NOMO-1 treated with DMSO at 0.1 percent for 48 hours (cell line): ENCODE data around the gene FLT3LG.

Experiments used
- DNase-seq: peaks from one replicate; lab custom pipeline; 2025; ENCODE audit not compliant: unreplicated experiment; lab: John Stamatoyannopoulos, UW

FLT3LG gene

GRCh38 chr19:49487277-49488045 is 13.4 kb downstream of the FLT3LG start, which contains the start of gene RPL13A:
RPL13A (plus strand) TSS chr19:49487608; CDS start chr19:49487630, 22 bp downstream.
- peak; percentile 98 for DNase-seq

DNA sequence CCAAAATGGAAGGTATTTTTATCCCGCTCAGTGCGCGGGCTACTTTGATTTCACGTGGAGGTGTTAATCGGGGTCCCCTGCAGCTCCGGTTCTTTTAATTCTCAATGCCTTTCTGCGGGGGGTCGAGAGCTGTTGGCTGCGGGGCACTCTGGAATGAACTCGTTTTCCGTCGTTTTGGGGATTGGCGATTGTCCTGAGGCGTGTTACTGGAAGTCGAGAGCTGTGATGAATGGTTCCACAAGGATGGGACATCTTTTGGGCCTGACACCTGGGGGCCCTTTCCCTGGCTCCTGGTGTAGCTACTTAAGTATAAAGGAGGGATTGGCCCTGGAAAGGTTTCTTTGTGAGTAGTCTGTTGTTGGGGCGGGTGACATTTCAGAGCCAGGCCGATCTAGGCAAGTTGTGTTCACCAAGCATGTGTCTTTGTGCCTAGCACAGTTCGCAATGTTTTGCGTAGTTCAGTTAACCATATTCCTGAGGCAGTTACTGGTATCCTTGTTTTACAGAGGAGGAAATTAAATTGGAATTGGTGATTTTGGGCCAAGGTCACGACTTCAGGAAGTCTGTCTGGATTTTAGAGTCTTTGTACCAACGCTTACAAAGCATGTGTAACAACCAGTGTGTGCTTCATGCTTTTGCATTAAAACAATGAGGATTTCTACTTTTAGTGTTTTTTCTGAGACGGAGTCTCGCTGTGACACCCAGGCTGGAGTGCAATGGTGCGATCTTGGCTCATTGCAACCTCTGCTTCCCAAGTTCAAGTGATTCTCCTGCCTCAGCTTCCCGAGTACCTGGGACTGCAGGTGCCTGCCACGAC is 14.2 kb downstream of the FLT3LG start:
- no peak for DNase-seq

DNA sequence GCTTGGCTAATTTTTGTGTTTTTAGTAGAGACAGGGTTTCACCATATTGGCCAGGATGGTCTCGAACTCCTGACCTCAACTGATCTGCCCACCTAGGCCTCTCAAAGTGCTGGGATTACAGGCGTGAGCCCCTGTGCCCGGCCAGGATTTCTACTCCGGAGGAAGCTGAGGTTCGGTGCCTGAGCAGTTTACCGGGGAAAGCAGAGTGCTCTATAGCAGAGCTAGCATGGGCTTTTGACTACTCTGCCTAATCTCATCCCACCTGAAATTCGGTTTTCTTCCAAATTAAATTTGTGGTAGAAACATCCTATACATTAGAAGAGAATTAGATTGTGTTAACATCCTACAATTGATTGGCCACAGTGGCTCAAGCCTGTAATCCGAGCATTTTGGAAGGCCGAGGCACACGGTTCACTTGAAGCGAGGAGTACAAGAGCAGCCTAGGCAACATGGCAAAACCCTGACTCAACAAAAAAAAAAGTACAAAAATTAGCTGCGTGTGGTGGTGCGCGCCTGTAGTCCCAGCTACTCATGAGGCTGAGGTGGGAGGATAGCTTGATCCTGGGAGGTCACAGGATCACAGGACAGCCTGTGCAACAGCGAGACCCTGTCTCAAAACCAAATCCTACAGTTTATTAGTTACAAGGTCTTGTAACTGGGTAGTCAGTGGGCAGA is 15.0 kb downstream of the FLT3LG start:
- no peak for DNase-seq

- no peak for DNase-seq
Observed at GRCh38 chr19:49489601-49490167, 15.7 kb downstream of the FLT3LG start.

DNA sequence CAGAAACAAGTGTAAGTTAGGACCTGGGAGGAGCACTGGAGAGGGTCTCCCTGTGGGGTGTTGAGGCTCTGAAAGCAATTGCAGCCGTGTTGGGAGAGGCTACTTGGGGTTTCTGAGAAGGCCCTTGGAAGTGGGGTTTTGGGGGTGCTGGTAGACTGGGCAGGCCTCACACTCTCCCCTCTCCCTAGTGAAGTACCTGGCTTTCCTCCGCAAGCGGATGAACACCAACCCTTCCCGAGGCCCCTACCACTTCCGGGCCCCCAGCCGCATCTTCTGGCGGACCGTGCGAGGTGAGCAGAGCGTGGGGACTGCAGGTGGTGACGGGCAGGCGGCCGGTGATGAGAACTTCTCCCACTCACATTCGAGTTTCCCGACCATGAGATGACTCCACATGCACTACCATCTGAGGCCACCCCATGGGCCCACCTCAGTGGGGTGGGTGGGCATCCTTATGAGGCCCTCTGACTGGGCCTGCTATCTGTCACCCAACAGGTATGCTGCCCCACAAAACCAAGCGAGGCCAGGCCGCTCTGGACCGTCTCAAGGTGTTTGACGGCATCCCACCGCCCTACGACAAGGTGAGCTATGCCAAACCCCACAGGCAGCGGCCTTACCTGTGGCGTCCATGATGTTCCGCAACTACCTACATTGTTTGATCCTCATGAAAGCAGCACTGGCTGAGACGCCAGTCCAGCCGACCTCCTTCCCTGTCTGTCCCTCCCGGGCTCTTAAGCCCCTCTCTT is 16.4 kb downstream of the FLT3LG start:
- no peak for DNase-seq

DNA sequence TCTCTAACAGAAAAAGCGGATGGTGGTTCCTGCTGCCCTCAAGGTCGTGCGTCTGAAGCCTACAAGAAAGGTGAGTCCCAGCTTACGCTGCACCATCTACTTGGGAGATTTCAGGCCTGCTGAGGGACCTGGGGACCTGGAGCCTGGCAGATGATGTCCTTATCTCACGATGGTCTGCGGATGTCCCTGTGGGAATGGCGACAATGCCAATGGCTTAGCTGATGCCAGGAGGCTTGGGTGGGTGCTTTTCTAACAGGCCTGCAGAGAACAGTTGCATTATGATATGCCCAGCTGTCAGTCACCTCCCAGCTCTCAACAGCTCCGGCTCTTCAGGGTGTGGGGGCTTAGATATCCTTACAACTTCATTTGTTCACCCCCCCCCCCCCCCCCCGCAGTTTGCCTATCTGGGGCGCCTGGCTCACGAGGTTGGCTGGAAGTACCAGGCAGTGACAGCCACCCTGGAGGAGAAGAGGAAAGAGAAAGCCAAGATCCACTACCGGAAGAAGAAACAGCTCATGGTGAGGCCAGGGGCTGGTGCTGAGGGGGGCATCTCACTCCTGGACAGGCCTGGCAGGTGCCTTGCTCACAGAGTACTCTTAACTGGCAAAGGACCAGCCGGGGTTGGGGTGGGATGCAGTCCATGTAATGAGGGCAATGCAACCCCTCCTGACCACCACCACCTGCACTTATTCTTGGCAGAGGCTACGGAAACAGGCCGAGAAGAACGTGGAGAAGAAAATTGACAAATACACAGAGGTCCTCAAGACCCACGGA is 17.2 kb downstream of the FLT3LG start:
- no peak for DNase-seq

DNA sequence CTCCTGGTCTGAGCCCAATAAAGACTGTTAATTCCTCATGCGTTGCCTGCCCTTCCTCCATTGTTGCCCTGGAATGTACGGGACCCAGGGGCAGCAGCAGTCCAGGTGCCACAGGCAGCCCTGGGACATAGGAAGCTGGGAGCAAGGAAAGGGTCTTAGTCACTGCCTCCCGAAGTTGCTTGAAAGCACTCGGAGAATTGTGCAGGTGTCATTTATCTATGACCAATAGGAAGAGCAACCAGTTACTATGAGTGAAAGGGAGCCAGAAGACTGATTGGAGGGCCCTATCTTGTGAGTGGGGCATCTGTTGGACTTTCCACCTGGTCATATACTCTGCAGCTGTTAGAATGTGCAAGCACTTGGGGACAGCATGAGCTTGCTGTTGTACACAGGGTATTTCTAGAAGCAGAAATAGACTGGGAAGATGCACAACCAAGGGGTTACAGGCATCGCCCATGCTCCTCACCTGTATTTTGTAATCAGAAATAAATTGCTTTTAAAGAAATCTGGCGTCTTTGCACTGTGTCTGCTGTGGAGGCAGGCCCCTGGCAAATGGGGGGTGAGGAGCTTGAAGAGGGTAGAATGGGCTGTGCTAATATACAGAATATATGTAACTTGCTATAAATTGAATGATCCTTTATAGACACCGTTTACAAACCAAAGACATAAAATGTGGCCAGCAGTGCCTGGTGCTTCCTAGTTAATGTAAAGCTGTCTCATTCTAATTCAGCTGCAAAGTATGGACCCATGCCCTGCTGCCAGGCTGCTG is 18.0 kb downstream of the FLT3LG start:
- DNase-seq = no peak

GRCh38 chr19:49492573-49493405 is 18.8 kb downstream of the FLT3LG start:
- no peak for DNase-seq

GRCh38 chr19:49496574-49497008 is 22.6 kb downstream of the FLT3LG start:
- no peak for DNase-seq

GRCh38 chr19:49497047-49497788 is 23.2 kb downstream of the FLT3LG start:
- DNase-seq = peak; percentile 94

GRCh38 chr19:49497789-49498103 is 23.7 kb downstream of the FLT3LG start:
- DNase-seq = no peak

DNA sequence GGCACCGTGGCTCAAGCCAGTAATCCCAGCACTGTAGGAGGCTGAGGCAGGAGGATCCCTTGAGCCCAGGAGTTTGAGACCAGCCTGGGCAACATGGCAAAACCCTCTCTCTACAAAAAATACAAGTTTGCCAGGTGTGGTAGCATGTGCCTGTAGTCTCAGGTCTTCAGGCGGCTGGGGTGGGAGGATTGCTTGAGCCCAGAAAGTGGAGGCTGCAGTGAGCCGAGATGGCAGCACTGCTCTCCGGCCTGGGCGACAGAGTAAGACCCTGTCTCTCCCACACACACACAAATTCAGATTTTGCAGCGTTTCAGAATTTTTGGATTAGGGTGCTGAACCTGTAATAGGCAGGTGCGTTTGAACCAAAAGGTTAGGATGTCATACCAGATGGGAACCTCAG is 24.5 kb downstream of the FLT3LG start:
- DNase-seq = no peak

- no peak for DNase-seq
Observed at GRCh38 chr19:49499030-49499670, 25.1 kb downstream of the FLT3LG start.

- DNase-seq = peak; percentile 23
Observed at GRCh38 chr19:49502866-49503581, 29.0 kb downstream of the FLT3LG start.

DNA sequence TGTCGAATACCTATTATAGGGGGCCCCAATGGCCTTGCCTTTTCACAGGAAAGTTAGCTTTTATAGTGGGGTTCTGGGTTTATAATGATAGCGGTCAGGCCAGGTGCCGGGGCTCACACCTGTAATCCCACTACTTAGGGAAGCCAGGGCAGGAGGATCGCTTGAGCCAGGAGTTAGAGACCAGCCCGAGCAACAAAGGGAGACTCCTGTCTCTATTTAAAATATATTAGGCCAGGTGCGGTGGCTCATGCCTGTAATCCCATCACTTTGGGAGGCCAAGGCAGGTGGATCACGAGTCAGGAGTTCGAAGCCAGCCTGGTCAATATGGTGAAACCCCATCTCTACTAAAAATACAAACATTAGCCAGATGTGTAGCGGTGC is 29.6 kb downstream of the FLT3LG start:
- no peak for DNase-seq

DNA sequence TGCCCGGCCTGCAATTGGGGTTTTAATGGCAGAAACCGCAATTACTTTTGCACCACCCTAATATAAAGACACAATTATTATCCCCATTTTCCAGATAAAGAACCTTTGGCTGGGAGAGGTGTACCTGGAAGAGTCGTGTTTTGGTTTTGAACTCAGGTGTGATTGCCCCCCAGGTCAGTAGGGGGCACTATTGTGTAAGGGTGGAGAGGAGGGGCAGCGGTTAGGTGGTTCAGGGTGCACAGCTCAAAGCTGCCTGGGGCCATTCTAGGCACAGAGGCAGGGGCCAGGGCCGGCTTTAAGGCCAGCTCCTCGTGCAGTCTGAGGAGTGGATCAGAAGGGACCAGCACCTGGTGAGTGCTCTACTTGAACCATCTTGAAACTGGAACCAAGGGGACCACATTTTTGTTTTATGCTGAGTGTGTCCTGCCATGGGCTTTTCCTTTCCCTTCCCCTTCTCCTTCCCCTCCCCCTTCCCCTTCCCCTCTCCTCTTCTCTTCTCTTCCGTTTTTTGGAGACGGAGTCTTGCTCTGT is 32.6 kb downstream of the FLT3LG start:
- DNase-seq = peak; percentile 85
